ENCODE measurements around the gene GCNT2.
"Not testable (repeated sequence)": the region's sequence is repeated elsewhere in the genome, so short reads cannot be mapped to it uniquely, and the experiment has no call there.

GCNT2 gene

GRCh38 chr6:10603219-10603618, 82.1 kb downstream of the GCNT2 start:
- DNase-seq (ENCODE audit: low read depth in 1 of 2, low spot score in 1 of 2), result no peak

GRCh38 chr6:10609038-10609437, 87.9 kb downstream of the GCNT2 start:
- DNase-seq (ENCODE audit: low read depth in 1 of 2, low spot score in 1 of 2), result no peak

GRCh38 chr6:10610289-10610688, 89.1 kb downstream of the GCNT2 start:
- DNase-seq (ENCODE audit: low read depth in 1 of 2, low spot score in 1 of 2), result no peak

- no peak for DNase-seq (ENCODE audit: low read depth in 1 of 2, low spot score in 1 of 2)
Measured at GRCh38 chr6:10612161-10612560, 91.0 kb downstream of the GCNT2 start.

GRCh38 chr6:10613077-10613476, 91.9 kb downstream of the GCNT2 start:
- no peak for DNase-seq (ENCODE audit: low read depth in 1 of 2, low spot score in 1 of 2)

GRCh38 chr6:10613723-10614122, 92.6 kb downstream of the GCNT2 start:
- no peak for DNase-seq (ENCODE audit: low read depth in 1 of 2, low spot score in 1 of 2)

- no peak for DNase-seq (ENCODE audit: low read depth in 1 of 2, low spot score in 1 of 2)
Measured at GRCh38 chr6:10615675-10616074, 94.5 kb downstream of the GCNT2 start.

GRCh38 chr6:10616266-10616665, 95.1 kb downstream of the GCNT2 start:
- not testable (repeated sequence) for DNase-seq (ENCODE audit: low read depth in 1 of 2, low spot score in 1 of 2)

- no peak for DNase-seq (ENCODE audit: low read depth in 1 of 2, low spot score in 1 of 2)
Measured at GRCh38 chr6:10617008-10617696, 96.0 kb downstream of the GCNT2 start.

- no peak for DNase-seq (ENCODE audit: low read depth in 1 of 2, low spot score in 1 of 2)
Measured at GRCh38 chr6:10618409-10618808, 97.3 kb downstream of the GCNT2 start.

- DNase-seq (ENCODE audit: low read depth in 1 of 2, low spot score in 1 of 2), result no peak
Measured at GRCh38 chr6:10621213-10621612, 100.1 kb downstream of the GCNT2 start.

- DNase-seq (ENCODE audit: low read depth in 1 of 2, low spot score in 1 of 2), result no peak
Measured at GRCh38 chr6:10621847-10622246, 100.7 kb downstream of the GCNT2 start.

- DNase-seq (ENCODE audit: low read depth in 1 of 2, low spot score in 1 of 2), result no peak
Measured at GRCh38 chr6:10624836-10625235, 103.7 kb downstream of the GCNT2 start.

- DNase-seq (ENCODE audit: low read depth in 1 of 2, low spot score in 1 of 2), result no peak
Measured at GRCh38 chr6:10626154-10626741, 105.1 kb downstream of the GCNT2 start.

GRCh38 chr6:10627800-10628199, 106.6 kb downstream of the GCNT2 start:
- no peak for DNase-seq (ENCODE audit: low read depth in 1 of 2, low spot score in 1 of 2)

GRCh38 chr6:10630178-10630577, 109.0 kb downstream of the GCNT2 start:
- DNase-seq (ENCODE audit: low read depth in 1 of 2, low spot score in 1 of 2), result no peak

GRCh38 chr6:10633216-10633615, 112.1 kb downstream of the GCNT2 start:
- no peak for DNase-seq (ENCODE audit: low read depth in 1 of 2, low spot score in 1 of 2)

GRCh38 chr6:10640412-10640811, 119.3 kb downstream of the GCNT2 start:
- no peak for DNase-seq (ENCODE audit: low read depth in 1 of 2, low spot score in 1 of 2)

- no peak for DNase-seq (ENCODE audit: low read depth in 1 of 2, low spot score in 1 of 2)
Measured at GRCh38 chr6:10641528-10641927, 120.4 kb downstream of the GCNT2 start.

GRCh38 chr6:10643201-10643651, 122.1 kb downstream of the GCNT2 start:
- no peak for DNase-seq (ENCODE audit: low read depth in 1 of 2, low spot score in 1 of 2)

- no peak for DNase-seq (ENCODE audit: low read depth in 1 of 2, low spot score in 1 of 2)
Measured at GRCh38 chr6:10644225-10644624, 123.1 kb downstream of the GCNT2 start.

- no peak for DNase-seq (ENCODE audit: low read depth in 1 of 2, low spot score in 1 of 2)
Measured at GRCh38 chr6:10655508-10656055, 134.4 kb downstream of the GCNT2 start.

Data from activated CD4-positive, alpha-beta T cell treated with anti-CD3 and anti-CD28 coated beads, Interleukin-2, amount 50 U/mL, for 24 hours (primary cell).